GDM1 (cell line): Measurements from ENCODE around the gene AQR.
"Not testable (repeated sequence)": the region's sequence is repeated elsewhere in the genome, so short reads cannot be mapped to it uniquely, and the experiment has no call there.

Source experiments
- DNase-seq: peaks from one replicate; lab custom pipeline; 2025; lab: John Stamatoyannopoulos, UW

AQR gene

GRCh38 chr15:34812868-34813365 lies 156.6 kb downstream of the AQR start:
- not testable (repeated sequence) for DNase-seq

DNA sequence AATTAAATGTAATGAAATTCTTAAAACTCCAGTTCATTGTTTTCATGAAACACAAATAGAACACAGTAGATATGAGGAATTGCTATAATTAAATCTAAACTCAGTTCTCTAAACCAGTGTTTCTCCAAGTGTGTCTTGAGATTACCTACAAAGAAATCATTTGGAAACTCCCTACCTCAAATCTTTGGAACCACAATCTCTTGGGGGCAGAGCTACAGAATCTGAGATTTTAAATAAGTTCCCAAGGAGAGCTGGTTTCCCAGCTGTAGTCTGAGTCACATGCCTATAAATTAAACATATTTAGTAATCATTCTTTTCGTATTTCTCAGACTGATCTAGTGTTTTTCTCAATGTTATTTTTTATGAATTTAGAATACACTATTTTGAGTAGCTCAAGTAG lies 157.2 kb downstream of the AQR start:
- DNase-seq, result no peak

GRCh38 chr15:34810443-34811129 lies 159.0 kb downstream of the AQR start:
- no peak for DNase-seq

- no peak for DNase-seq
These were observed 160.4 kb downstream of the AQR start for GRCh38 chr15:34809186-34809585.

DNA sequence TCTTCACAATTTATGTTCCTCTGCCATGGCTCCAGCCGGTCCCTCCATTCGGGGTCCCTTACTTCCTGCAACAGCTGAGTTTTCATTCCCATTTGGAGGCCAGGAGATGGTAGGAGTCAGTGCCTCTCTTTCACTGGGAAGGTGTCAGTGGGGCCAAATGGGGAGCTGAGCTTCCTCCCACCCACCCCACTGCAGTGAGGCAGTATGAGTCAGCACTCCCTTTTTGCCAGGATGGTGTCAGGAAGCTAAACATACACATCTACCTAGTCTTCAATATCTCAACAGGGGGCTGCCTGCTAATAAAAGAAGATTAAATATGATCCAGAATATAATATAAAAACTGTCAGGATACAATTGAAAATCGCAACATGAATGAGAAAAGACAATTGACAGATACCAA lies 161.5 kb downstream of the AQR start:
- DNase-seq, result no peak

GRCh38 chr15:34807241-34807640 lies 162.3 kb downstream of the AQR start:
- DNase-seq, result not testable (repeated sequence)

DNA sequence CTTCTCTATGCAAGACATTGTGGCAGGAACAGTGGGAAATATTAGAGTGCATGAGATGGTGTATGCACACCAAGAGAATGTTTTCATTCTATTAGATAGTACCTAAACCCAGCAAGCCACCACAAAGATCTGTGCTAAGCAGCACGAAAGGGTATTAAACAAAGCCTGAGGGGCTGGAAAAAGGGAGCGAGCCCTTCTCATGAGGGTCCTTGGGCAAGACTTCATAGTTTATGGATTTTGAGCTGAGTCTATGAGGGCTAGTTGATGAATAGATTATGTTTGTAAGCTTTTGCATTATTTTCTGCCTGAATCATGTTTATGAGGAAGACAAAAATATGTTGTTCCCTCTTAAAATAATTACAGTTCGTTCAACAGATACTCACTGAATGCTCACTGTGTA lies 164.8 kb downstream of the AQR start:
- DNase-seq, result no peak

- DNase-seq, result no peak
These were observed 165.4 kb downstream of the AQR start for GRCh38 chr15:34804113-34804512.

DNA sequence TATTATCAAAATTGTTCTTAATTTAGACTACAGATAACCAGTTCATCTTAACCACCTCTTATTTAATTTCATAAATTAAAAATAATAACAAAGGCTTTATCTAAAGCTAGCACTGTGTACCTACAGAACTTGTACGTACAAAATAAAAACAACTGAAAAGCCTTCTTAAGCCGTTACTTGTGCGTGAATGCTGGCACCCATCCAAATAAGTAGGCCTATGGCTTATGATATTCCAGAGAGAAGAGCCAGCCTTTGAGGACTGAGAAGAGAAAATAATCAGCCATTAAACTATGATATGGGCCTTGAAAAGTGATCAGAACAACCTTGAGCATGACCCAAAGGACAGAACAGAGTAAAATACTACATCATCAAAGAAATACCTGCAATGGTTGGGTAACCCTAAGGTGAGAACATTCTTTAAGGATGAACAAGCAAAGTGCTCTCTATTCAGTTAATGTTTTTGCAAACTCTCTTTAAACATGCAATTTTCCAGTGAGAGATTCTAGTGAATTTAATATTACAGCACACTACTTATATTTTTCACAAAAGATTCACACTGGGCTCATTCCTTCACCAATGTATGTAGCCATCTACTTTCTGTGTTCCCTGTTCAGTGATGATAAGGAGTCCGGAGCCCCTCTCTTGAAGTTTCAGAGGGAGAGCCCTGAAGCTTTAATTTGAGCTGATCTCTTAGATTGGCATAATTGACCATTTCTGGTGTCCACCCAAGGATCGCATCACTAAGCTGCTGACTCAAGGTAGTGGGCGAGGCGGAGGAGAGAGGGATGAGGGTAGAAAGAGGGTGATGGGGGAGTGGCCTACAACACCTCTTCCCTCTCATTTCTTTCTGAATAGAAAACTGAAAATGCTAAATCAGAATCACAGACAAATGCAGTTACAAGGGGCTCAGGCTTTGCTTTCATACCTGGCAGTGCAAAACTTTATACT lies 166.5 kb downstream of the AQR start:
- DNase-seq, result no peak

DNA sequence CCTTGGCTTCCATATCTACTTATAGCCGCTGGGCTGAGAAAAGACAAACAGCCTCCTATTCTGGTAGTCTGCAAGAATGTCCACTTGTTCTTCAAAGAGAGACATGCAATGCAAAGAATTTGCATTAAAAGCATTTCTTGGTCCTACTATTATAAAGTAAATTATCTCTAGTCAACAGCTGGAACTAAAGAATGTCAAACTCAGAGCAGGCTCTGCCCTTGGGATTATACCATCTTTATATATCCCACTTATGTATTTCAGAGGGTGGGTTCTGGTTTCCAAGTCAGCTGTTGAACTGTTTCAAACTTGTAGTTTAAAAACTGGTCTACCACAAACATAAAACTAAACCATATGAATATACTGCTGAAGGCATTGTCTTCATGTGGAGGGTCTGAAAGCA lies 167.2 kb downstream of the AQR start:
- no peak for DNase-seq
